GM18505 (cell line): ENCODE measurements around the gene HS3ST2.

Experiments
- ATAC-seq: cut with Tn5 transposase; IDR thresholded peaks from one replicate; pipeline ENCODE4 v1.9.1; 2021; ENCODE audit not compliant: unreplicated experiment
- POLR2A ChIP-seq: IDR thresholded peaks from 4 replicates; pipeline ENCODE4 v1.6.1; 2011; ENCODE audit warnings: borderline replicate concordance; ENCODE audit not compliant: insufficient read depth, insufficient read length; ENCODE audit errors: extremely low read depth

Gene HS3ST2

DNA sequence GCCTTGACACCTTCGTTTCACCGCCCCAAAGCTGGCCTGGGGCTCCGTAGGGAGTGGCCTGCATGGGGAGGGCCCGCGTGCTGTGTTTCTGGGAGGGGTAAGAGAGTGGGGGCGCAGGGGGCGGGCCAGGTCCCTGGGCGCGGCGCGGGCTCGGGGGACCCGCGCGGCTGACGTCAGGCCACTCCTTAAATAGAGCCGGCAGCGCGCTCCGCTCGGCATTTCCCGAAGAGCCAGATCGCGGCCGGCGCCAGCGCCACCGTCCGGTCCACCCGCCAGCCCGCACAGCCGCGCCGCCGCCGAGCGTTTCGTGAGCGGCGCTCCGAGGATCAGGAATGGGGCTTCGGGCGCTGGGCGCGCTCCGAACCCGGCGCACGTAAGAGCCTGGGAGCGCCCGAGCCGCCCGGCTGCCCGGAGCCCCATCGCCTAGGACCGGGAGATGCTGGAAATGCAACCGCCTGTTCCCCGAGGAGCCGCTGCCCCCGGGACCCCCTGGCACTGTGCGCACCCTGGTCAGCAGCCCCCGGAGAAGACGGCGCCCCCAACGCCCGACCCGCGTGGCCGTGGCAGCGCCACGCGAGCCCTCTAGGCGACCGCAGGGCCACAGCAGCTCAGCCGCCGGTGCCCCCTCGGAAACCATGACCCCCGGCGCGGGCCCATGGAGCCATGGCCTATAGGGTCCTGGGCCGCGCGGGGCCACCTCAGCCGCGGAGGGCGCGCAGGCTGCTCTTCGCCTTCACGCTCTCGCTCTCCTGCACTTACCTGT, at the start of gene HS3ST2:
Gene HS3ST2 (plus strand): TSS at position 215 of the 763 bp plus-strand sequence. CDS start 449 bp downstream, at position 664.
- no peak for TF ChIP-seq POLR2A
- no peak for ATAC-seq

GRCh38 chr16:22764662-22765327, 49.2 kb upstream of the HS3ST2 start:
- ATAC-seq, result no peak
- TF ChIP-seq POLR2A, result no peak

DNA sequence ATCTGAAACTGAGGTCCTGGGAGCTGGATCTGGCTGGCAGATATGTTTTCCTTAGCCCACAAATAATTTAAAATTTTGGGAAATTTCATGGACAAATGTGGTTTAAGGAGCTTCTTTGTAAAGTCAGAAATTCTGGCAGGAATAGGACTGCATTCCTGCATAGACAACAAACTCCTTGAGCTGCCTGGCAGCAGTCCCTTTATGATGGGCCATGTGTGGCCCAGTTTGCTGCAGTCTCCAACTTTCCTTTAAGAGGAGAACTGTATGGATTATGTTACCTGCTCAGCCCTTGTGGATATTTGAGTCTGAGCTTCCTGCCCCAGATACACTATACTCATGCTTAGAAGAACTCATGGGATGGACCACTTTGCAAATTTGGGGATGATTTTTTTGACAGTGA, 48.5 kb upstream of the HS3ST2 start:
- ATAC-seq, result no peak
- TF ChIP-seq POLR2A, result no peak

DNA sequence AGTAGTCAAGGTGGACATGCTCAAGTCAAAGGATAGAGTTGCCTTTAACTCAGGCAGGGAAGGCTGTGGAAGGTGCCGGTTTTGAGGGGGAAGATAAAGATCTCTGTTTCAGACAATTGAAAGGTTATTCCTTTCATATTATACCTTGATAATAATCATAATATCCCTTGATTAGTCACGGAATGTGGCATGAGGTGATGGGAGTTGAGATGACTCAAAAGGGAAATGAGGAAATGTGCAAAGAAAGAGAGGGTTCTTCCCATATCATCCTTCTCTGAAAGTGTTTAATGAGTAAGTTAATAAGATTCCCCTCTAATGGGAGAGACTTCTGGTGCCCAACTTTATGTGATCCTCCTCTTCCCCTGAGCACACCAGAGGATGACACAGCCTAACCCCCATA, 43.1 kb upstream of the HS3ST2 start:
- TF ChIP-seq POLR2A, result no peak
- ATAC-seq, result no peak

DNA sequence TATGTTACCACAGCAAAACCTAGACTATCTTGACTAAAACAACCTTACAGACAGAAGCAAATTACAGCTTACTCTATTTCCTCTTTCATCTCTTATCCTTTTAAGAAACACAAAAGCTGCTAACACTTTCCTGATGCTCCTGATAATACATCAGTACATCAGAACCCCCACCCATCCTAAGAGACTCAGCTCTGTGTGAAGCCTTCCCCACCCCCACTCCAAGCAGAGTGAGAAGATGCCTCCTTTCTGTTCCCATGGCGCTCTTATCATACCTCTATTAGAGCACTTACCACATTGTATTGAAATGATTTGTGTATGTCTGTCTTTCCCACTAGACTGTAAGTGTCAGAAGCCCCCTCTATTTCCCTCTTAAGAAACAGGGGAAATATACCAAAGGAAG, 42.4 kb upstream of the HS3ST2 start:
- TF ChIP-seq POLR2A, result no peak
- ATAC-seq, result no peak

GRCh38 chr16:22775220-22775922, 38.6 kb upstream of the HS3ST2 start:
- ATAC-seq, result no peak
- TF ChIP-seq POLR2A, result no peak

GRCh38 chr16:22781480-22781879, 32.5 kb upstream of the HS3ST2 start:
- ATAC-seq, result no peak
- TF ChIP-seq POLR2A, result no peak

DNA sequence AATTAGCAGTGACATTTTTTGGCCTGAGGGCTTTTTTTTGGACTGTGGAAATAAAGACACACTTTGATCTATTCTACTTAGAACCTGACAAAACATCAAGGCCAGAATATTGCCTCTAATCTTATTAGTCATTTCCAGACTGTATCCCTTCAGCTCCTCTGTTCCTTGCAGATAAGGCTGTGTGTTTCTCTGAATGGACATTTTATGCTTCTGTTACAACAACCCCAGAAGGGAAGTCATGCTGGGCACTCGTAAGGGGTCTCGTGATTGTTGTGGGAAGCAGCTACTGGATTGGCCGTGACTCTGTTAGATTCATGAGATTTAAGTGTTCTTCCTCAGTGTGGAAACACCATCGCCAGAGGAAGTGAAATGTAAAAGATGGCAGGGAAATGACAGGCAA, 31.6 kb upstream of the HS3ST2 start:
- no peak for TF ChIP-seq POLR2A
- ATAC-seq, result no peak

DNA sequence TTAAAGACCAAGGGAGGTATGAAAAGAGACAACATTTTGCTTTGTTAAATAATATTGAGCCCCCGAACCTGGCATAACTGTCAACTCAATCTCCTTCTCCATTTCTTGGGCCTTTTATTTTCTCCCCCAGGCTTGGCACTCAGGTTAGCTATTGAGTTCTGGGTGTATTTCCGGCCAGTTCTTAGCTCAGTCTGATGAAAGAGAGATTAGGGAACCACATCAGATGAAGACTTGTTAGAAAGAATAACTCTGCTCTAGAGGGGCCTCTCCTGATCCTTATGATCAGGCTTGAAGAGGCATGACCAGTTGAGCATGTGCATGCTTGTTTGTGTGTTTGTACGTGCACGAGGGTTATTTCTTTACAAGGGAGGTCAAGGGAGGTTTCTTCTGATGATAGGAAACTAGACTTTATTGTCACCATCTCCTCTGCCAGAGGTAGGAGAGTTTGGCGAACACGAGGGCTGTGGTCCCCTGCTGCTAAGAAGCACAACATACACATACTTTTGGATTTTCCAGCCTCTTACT, 29.2 kb upstream of the HS3ST2 start:
- no peak for TF ChIP-seq POLR2A

GRCh38 chr16:22785552-22785951, 28.4 kb upstream of the HS3ST2 start:
- no peak for ATAC-seq
- no peak for TF ChIP-seq POLR2A

More for the DNA sequence above, 29.2 kb upstream of the HS3ST2 start:
- ATAC-seq, result no peak

DNA sequence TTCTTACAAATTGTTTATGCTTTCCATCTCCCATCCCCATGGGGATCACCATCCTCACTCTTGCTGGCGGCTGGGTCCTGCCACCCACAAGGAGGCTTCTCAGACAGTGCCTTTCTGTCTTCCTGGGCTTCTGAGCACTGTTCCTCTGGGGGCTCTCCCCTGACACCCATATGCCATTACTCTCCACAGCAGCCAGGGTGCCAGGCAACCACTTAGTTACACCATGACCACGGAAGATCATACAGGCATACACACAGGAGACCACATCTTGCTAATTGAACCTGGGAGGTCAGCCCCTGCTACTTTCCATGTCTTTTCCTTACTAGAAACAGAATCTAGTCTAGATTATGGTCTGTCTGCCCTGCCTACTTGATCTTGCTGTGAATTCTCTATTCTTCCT, 27.7 kb upstream of the HS3ST2 start:
- TF ChIP-seq POLR2A, result no peak
- ATAC-seq, result no peak

- no peak for TF ChIP-seq POLR2A
- ATAC-seq, result no peak
Observed at GRCh38 chr16:22786691-22787090, 27.3 kb upstream of the HS3ST2 start.

GRCh38 chr16:22787466-22788192, 26.3 kb upstream of the HS3ST2 start:
- no peak for TF ChIP-seq POLR2A
- ATAC-seq, result no peak
